ENCODE data around the gene USP21. TPM values are rescaled to one million over a fixed set of nuclear protein-coding genes. Genes with fewer than 3 reads are reported as not detected.

Gene USP21
- total and polyA plus RNA-seq, 2 of the 13 experiments (the other 11 are each of a cell fraction or from before 2014, with no cell fraction given), result 10.1 to 33.1 TPM

DNA sequence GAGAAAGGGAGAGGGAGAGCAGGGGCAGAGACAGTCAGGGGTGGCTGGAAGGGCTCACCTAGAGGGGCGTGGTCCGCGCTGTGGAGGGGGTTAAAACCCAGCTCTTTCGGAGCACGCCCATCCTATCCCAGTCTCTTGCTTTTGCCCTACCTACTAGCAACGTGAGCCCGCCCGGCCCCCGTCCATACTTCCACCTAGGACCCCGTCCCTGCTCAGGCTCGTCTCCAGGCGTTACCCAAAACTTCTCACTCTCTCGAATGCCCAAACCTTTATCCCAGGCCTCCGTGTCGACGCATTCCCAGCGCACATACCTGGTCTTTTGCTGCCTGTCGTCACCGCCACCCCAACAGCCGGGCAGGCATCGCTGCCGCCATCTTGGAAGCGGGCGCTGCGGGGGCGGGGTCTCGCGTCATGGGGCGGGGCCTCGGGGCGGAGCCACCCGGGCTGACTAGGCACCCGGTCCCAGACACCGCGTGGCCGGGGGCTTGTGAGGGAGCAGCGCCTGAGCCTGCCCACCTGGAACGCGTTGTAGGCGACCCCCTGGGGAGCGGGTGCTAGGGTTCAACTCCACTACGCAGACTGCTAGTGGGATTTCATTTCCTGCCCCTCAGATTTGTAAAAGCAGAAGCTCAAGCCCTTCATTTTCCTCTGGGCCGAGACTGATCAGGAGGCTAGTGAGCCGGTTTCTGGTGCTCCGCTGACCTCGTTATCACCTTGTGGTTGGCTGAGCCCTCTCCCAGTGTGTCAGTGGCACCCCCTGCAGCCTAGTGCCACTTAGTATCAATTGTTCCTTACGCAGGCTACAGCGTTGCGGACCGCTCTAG, 18.0 kb downstream of the USP21 start, which contains the start of gene B4GALT3 (continued):
- TF ChIP-seq, protein P1, sequence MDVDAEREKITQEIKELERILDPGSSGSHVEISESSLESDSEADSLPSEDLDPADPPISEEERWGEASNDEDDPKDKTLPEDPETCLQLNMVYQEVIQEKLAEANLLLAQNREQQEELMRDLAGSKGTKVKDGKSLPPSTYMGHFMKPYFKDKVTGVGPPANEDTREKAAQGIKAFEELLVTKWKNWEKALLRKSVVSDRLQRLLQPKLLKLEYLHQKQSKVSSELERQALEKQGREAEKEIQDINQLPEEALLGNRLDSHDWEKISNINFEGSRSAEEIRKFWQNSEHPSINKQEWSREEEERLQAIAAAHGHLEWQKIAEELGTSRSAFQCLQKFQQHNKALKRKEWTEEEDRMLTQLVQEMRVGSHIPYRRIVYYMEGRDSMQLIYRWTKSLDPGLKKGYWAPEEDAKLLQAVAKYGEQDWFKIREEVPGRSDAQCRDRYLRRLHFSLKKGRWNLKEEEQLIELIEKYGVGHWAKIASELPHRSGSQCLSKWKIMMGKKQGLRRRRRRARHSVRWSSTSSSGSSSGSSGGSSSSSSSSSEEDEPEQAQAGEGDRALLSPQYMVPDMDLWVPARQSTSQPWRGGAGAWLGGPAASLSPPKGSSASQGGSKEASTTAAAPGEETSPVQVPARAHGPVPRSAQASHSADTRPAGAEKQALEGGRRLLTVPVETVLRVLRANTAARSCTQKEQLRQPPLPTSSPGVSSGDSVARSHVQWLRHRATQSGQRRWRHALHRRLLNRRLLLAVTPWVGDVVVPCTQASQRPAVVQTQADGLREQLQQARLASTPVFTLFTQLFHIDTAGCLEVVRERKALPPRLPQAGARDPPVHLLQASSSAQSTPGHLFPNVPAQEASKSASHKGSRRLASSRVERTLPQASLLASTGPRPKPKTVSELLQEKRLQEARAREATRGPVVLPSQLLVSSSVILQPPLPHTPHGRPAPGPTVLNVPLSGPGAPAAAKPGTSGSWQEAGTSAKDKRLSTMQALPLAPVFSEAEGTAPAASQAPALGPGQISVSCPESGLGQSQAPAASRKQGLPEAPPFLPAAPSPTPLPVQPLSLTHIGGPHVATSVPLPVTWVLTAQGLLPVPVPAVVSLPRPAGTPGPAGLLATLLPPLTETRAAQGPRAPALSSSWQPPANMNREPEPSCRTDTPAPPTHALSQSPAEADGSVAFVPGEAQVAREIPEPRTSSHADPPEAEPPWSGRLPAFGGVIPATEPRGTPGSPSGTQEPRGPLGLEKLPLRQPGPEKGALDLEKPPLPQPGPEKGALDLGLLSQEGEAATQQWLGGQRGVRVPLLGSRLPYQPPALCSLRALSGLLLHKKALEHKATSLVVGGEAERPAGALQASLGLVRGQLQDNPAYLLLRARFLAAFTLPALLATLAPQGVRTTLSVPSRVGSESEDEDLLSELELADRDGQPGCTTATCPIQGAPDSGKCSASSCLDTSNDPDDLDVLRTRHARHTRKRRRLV (CRISPR knock-in tag; IDR thresholded peaks at IDR 0.05), result peak; percentile 85; the same call in 1 of the 2 replicates
- TF ChIP-seq FOSL2 (CRISPR knock-in tag; IDR thresholded peaks at IDR 0.05), result peak; percentile 72
- peak; percentile 60 for TF ChIP-seq SKI (IDR thresholded peaks at IDR 0.05; ENCODE audit: partially characterized antibody)
- TF ChIP-seq, protein P2, sequence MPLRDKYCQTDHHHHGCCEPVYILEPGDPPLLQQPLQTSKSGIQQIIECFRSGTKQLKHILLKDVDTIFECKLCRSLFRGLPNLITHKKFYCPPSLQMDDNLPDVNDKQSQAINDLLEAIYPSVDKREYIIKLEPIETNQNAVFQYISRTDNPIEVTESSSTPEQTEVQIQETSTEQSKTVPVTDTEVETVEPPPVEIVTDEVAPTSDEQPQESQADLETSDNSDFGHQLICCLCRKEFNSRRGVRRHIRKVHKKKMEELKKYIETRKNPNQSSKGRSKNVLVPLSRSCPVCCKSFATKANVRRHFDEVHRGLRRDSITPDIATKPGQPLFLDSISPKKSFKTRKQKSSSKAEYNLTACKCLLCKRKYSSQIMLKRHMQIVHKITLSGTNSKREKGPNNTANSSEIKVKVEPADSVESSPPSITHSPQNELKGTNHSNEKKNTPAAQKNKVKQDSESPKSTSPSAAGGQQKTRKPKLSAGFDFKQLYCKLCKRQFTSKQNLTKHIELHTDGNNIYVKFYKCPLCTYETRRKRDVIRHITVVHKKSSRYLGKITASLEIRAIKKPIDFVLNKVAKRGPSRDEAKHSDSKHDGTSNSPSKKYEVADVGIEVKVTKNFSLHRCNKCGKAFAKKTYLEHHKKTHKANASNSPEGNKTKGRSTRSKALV (CRISPR knock-in tag; IDR thresholded peaks at IDR 0.05), result no peak
- peak; percentile 84 for TF ChIP-seq ZNF407 (CRISPR knock-in tag; IDR thresholded peaks at IDR 0.05; ENCODE audit: not compliant biosample characterization)
- TF ChIP-seq ARID2 (CRISPR knock-in tag; IDR thresholded peaks at IDR 0.05; ENCODE audit: borderline replicate concordance), result no peak
- no peak; the same call in 1 of the 2 replicates for TF ChIP-seq ZNF777 (CRISPR knock-in tag; IDR thresholded peaks at IDR 0.05)
- TF ChIP-seq, protein P3, sequence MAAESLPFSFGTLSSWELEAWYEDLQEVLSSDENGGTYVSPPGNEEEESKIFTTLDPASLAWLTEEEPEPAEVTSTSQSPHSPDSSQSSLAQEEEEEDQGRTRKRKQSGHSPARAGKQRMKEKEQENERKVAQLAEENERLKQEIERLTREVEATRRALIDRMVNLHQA (CRISPR knock-in tag; IDR thresholded peaks at IDR 0.05), result no peak
- TF ChIP-seq SP4 (CRISPR knock-in tag; IDR thresholded peaks at IDR 0.05), result peak; percentile 95
- no peak for TF ChIP-seq DPF2 (CRISPR knock-in tag; IDR thresholded peaks at IDR 0.05; ENCODE audit: borderline replicate concordance, low read depth)
- TF ChIP-seq NFIB (CRISPR knock-in tag; IDR thresholded peaks at IDR 0.05; ENCODE audit: borderline replicate concordance), result no peak
- peak; percentile 86; the same call in 1 of the 2 replicates for TF ChIP-seq ZNF337 (CRISPR knock-in tag; IDR thresholded peaks at IDR 0.05; ENCODE audit: borderline replicate concordance, low read depth)
